HEK293 (cell line): Measurements from ENCODE around the gene TRPM2.

Source experiments
- CTCF ChIA-PET: fragments of 350-600 bp; formaldehyde crosslinking; extraction: SDS; loops from one replicate; lab custom pipeline; 2021; ENCODE audit warnings: antibody characterized with exemption; lab: Yijun Ruan, JAX
- POLR2A ChIA-PET: fragments of 300-600 bp; formaldehyde crosslinking; extraction: SDS; loops from one replicate; lab custom pipeline; 2020; ENCODE audit warnings: antibody characterized with exemption, inconsistent platforms; lab: Yijun Ruan, JAX
- H3K27ac ChIP-seq: fragments of 200-500 bp; sonication (Bioruptor generic); 2 replicates; pipeline ENCODE4 v1.5.1; 2014; ENCODE audit warnings: low read depth, low read length, control low read depth, inconsistent platforms; ENCODE audit errors: extremely low read depth
- H3K36me3 ChIP-seq, 2 experiments: fragments of 200-500 bp in 1 of 2; sonication (Bioruptor generic) in 1 of 2; 1 replicate in 1 of 2; 2 replicates in 1 of 2; pipeline ENCODE4 v1.5.1; 2014 to 2017; ENCODE audit warnings: inconsistent platforms in 2 of 2, low read length in 2 of 2; ENCODE audit not compliant: control insufficient read depth in 2 of 2, insufficient read depth in 1 of 2
- H3K4me1 ChIP-seq: fragments of 200-500 bp; sonication (Bioruptor generic); 2 replicates; pipeline ENCODE4 v1.5.1; 2014; ENCODE audit warnings: mild to moderate bottlenecking, low read length, inconsistent platforms; ENCODE audit not compliant: control insufficient read depth, insufficient read depth
- H3K4me3 ChIP-seq: 2 replicates; pipeline ENCODE4 v1.5.1; 2011; ENCODE audit warnings: low read depth, mild to moderate bottlenecking, control low read depth, low read length, moderate library complexity
- H3K9me3 ChIP-seq: fragments of 200-500 bp; sonication (Bioruptor generic); 2 replicates; pipeline ENCODE4 v1.5.1; 2014; ENCODE audit warnings: low read depth, low read length, inconsistent platforms; ENCODE audit not compliant: control insufficient read depth, insufficient read depth
- BCL11B ChIP-seq: fragments of 450-650 bp; formaldehyde crosslinking; IDR thresholded peaks from 2 replicates; pipeline ENCODE4 v1.5.1; 2016; ENCODE audit warnings: low read depth, missing biosample characterization, missing genetic modification characterization
- EGR2 ChIP-seq: fragments of 450-650 bp; formaldehyde crosslinking; IDR thresholded peaks from 2 replicates; pipeline ENCODE4 v1.5.1; 2016; ENCODE audit warnings: low read depth, missing biosample characterization, missing genetic modification characterization
- KLF8 ChIP-seq: fragments of 450-650 bp; formaldehyde crosslinking; IDR thresholded peaks from 2 replicates; pipeline ENCODE4 v1.5.1; 2016; ENCODE audit warnings: missing biosample characterization, missing genetic modification characterization
- ZNF132 ChIP-seq: fragments of 450-650 bp; formaldehyde crosslinking; IDR thresholded peaks from 2 replicates; pipeline ENCODE4 v1.5.1; 2017; ENCODE audit warnings: missing biosample characterization, missing genetic modification characterization, borderline replicate concordance
- ZNF223 ChIP-seq: fragments of 450-650 bp; formaldehyde crosslinking; IDR thresholded peaks from 2 replicates; pipeline ENCODE4 v1.5.1; 2016; ENCODE audit warnings: missing biosample characterization, missing genetic modification characterization
- ZNF26 ChIP-seq: fragments of 450-650 bp; formaldehyde crosslinking; IDR thresholded peaks from 2 replicates; pipeline ENCODE4 v1.5.1; 2016; ENCODE audit warnings: missing biosample characterization, missing genetic modification characterization
- ZNF302 ChIP-seq: fragments of 450-650 bp; formaldehyde crosslinking; IDR thresholded peaks from 2 replicates; pipeline ENCODE4 v1.5.1; 2016; ENCODE audit warnings: missing biosample characterization, missing genetic modification characterization, low read depth
- ZNF341 ChIP-seq: fragments of 450-650 bp; formaldehyde crosslinking; IDR thresholded peaks from 2 replicates; pipeline ENCODE4; 2016; ENCODE audit warnings: low read depth, missing biosample characterization, missing genetic modification characterization
- ZNF549 ChIP-seq: fragments of 450-650 bp; IDR thresholded peaks from 2 replicates; pipeline ENCODE4 v1.5.1; 2018; ENCODE audit warnings: missing biosample characterization, missing genetic modification characterization, mild to moderate bottlenecking, inconsistent platforms, moderate library complexity
- ZNF610 ChIP-seq: fragments of 450-650 bp; formaldehyde crosslinking; IDR thresholded peaks from 2 replicates; pipeline ENCODE4 v1.5.1; 2016; ENCODE audit warnings: missing biosample characterization, missing genetic modification characterization, borderline replicate concordance
- TF ChIP-seq, protein P1 (sequence below): fragments of 450-650 bp; formaldehyde crosslinking; IDR thresholded peaks from 2 replicates; pipeline ENCODE4 v1.5.1; 2016; ENCODE audit warnings: missing biosample characterization, missing genetic modification characterization
- TF ChIP-seq, protein P2 (sequence below): fragments of 450-650 bp; formaldehyde crosslinking; conservative IDR thresholded peaks from 2 replicates; pipeline ENCODE4 v1.5.1; 2016; ENCODE audit warnings: low read depth, missing biosample characterization, missing genetic modification characterization
- TF ChIP-seq, protein P3 (sequence below): fragments of 450-650 bp; formaldehyde crosslinking; IDR thresholded peaks from 2 replicates; pipeline ENCODE4 v1.5.1; 2016; ENCODE audit warnings: missing biosample characterization, missing genetic modification characterization
- TF ChIP-seq, protein P4 (sequence below): fragments of 450-650 bp; formaldehyde crosslinking; IDR thresholded peaks from 2 replicates; pipeline ENCODE4 v1.5.0; 2017; ENCODE audit warnings: missing biosample characterization, missing genetic modification characterization, borderline replicate concordance

Gene TRPM2

GRCh38 chr21:44456915-44457736, 103.7 kb downstream of the TRPM2 start:
- TF ChIP-seq ZNF132 (tag by site-specific recombination), result no peak
- TF ChIP-seq ZNF610 (tag by site-specific recombination), result no peak
- Histone ChIP-seq H3K9me3 (no peaks in the 10 kb centered on the region), H3K4me3 (no peak overlapping the region), H3K36me3 (peaks cover 0 to 5% of the 10 kb centered on the region in 2 experiments; a peak in 1 of 3 replicates), H3K4me1 (no peaks in the 10 kb centered on the region), H3K27ac (no peak overlapping the region)
- CTCF ChIA-PET, result interaction anchor here (1.1 kb wide), 1 partner anchor 21 kb away, joined by 3 read pairs; no protein-coding TSS in a partner anchor
- POLR2A ChIA-PET, result no interaction called here

GRCh38 chr21:44458971-44459711, 105.7 kb downstream of the TRPM2 start:
- no peaks in the 10 kb centered on the region for H3K4me1 ChIP-seq
- no peak overlapping the region for H3K27ac ChIP-seq
- H3K36me3 ChIP-seq, result peaks cover 0 to 5% of the 10 kb centered on the region in 2 experiments; a peak in 1 of 3 replicates
- H3K9me3 ChIP-seq, result no peaks in the 10 kb centered on the region
- no peak overlapping the region for H3K4me3 ChIP-seq
- POLR2A ChIA-PET, result no interaction called here
- CTCF ChIA-PET, result interaction anchor here (1.3 kb wide), 1 partner anchor 25 kb away, joined by 3 read pairs; no protein-coding TSS in a partner anchor
- TF ChIP-seq EGR2 (tag by site-specific recombination) (no peak), ZNF223 (tag by site-specific recombination) (no peak), ZNF26 (tag by site-specific recombination) (no peak), ZNF549 (no peak), ZNF302 (tag by site-specific recombination) (no peak), ZNF341 (no peak), KLF8 (tag by site-specific recombination) (no peak), BCL11B (tag by site-specific recombination) (no peak)
- TF ChIP-seq, protein P1, sequence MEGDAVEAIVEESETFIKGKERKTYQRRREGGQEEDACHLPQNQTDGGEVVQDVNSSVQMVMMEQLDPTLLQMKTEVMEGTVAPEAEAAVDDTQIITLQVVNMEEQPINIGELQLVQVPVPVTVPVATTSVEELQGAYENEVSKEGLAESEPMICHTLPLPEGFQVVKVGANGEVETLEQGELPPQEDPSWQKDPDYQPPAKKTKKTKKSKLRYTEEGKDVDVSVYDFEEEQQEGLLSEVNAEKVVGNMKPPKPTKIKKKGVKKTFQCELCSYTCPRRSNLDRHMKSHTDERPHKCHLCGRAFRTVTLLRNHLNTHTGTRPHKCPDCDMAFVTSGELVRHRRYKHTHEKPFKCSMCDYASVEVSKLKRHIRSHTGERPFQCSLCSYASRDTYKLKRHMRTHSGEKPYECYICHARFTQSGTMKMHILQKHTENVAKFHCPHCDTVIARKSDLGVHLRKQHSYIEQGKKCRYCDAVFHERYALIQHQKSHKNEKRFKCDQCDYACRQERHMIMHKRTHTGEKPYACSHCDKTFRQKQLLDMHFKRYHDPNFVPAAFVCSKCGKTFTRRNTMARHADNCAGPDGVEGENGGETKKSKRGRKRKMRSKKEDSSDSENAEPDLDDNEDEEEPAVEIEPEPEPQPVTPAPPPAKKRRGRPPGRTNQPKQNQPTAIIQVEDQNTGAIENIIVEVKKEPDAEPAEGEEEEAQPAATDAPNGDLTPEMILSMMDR, result no peak
- TF ChIP-seq, protein P2, sequence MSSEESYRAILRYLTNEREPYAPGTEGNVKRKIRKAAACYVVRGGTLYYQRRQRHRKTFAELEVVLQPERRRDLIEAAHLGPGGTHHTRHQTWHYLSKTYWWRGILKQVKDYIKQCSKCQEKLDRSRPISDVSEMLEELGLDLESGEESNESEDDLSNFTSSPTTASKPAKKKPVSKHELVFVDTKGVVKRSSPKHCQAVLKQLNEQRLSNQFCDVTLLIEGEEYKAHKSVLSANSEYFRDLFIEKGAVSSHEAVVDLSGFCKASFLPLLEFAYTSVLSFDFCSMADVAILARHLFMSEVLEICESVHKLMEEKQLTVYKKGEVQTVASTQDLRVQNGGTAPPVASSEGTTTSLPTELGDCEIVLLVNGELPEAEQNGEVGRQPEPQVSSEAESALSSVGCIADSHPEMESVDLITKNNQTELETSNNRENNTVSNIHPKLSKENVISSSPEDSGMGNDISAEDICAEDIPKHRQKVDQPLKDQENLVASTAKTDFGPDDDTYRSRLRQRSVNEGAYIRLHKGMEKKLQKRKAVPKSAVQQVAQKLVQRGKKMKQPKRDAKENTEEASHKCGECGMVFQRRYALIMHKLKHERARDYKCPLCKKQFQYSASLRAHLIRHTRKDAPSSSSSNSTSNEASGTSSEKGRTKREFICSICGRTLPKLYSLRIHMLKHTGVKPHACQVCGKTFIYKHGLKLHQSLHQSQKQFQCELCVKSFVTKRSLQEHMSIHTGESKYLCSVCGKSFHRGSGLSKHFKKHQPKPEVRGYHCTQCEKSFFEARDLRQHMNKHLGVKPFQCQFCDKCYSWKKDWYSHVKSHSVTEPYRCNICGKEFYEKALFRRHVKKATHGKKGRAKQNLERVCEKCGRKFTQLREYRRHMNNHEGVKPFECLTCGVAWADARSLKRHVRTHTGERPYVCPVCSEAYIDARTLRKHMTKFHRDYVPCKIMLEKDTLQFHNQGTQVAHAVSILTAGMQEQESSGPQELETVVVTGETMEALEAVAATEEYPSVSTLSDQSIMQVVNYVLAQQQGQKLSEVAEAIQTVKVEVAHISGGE (tag by site-specific recombination), result no peak
- TF ChIP-seq, protein P3, sequence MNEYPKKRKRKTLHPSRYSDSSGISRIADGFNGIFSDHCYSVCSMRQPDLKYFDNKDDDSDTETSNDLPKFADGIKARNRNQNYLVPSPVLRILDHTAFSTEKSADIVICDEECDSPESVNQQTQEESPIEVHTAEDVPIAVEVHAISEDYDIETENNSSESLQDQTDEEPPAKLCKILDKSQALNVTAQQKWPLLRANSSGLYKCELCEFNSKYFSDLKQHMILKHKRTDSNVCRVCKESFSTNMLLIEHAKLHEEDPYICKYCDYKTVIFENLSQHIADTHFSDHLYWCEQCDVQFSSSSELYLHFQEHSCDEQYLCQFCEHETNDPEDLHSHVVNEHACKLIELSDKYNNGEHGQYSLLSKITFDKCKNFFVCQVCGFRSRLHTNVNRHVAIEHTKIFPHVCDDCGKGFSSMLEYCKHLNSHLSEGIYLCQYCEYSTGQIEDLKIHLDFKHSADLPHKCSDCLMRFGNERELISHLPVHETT (tag by site-specific recombination), result no peak
- TF ChIP-seq, protein P4, sequence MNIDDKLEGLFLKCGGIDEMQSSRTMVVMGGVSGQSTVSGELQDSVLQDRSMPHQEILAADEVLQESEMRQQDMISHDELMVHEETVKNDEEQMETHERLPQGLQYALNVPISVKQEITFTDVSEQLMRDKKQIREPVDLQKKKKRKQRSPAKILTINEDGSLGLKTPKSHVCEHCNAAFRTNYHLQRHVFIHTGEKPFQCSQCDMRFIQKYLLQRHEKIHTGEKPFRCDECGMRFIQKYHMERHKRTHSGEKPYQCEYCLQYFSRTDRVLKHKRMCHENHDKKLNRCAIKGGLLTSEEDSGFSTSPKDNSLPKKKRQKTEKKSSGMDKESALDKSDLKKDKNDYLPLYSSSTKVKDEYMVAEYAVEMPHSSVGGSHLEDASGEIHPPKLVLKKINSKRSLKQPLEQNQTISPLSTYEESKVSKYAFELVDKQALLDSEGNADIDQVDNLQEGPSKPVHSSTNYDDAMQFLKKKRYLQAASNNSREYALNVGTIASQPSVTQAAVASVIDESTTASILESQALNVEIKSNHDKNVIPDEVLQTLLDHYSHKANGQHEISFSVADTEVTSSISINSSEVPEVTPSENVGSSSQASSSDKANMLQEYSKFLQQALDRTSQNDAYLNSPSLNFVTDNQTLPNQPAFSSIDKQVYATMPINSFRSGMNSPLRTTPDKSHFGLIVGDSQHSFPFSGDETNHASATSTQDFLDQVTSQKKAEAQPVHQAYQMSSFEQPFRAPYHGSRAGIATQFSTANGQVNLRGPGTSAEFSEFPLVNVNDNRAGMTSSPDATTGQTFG (tag by site-specific recombination), result no peak
